ENCODE data around the gene FAM120C.

- TF ChIP-seq CTCF (IDR thresholded peaks at IDR 0.05) (no peak), EP300 (IDR thresholded peaks at IDR 0.05) (no peak), POLR2A (IDR thresholded peaks at IDR 0.05) (no peak)
Measured at GRCh38 chrX:54116391-54116790, 66.7 kb downstream of the FAM120C start.

Measured in gastroesophageal sphincter (tissue), 3 donors.